GM12872 (cell line): Measurements from ENCODE around the gene GMDS.

Source experiments
- TF ChIP-seq, protein P1 (sequence below): IDR thresholded peaks from 3 replicates; pipeline ENCODE4 v1.5.1; 2011; ENCODE audit warnings: low read depth, mild to moderate bottlenecking, low read length, moderate library complexity; ENCODE audit not compliant: insufficient read depth

The GMDS gene

DNA sequence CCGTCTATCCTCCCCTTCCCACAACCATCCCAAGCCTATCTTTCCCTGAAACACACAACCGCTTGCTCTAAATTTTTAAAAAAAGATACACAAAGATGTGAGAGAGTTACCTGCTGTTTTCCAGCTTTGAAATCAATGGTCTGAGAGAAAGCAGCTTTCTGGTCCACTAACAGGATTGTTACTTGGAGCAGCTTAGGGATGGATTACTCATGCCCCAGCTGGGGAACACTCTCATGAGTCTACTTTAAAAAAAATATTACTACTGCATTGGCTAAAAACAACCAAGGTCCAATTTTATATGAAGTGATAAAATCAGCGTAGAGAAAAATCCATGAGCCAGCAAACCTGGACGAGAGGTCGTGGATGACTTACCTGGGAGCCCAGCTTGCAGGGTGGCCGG lies 665.3 kb downstream of the GMDS start:
- TF ChIP-seq, protein P1, sequence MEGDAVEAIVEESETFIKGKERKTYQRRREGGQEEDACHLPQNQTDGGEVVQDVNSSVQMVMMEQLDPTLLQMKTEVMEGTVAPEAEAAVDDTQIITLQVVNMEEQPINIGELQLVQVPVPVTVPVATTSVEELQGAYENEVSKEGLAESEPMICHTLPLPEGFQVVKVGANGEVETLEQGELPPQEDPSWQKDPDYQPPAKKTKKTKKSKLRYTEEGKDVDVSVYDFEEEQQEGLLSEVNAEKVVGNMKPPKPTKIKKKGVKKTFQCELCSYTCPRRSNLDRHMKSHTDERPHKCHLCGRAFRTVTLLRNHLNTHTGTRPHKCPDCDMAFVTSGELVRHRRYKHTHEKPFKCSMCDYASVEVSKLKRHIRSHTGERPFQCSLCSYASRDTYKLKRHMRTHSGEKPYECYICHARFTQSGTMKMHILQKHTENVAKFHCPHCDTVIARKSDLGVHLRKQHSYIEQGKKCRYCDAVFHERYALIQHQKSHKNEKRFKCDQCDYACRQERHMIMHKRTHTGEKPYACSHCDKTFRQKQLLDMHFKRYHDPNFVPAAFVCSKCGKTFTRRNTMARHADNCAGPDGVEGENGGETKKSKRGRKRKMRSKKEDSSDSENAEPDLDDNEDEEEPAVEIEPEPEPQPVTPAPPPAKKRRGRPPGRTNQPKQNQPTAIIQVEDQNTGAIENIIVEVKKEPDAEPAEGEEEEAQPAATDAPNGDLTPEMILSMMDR = no peak

DNA sequence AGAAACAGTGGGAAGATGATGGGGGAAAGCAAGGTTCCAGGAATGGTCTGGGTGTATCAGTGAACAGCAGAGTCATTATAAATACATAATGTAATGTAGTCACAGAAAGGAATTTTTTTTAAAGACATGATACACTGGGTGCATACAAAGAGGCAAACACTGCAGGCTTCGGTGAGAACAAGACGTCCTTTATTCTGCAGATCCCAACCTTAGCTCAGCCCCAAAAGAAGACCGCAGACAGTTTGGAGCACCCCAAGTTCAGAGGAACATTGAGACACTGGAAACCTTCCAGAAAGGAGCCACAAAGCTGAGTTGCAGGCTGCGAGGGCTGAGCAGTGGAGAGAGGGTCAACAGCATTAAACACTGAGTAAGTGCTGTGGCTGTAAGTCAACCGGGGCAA lies 666.3 kb downstream of the GMDS start:
- TF ChIP-seq, protein P1 = no peak

DNA sequence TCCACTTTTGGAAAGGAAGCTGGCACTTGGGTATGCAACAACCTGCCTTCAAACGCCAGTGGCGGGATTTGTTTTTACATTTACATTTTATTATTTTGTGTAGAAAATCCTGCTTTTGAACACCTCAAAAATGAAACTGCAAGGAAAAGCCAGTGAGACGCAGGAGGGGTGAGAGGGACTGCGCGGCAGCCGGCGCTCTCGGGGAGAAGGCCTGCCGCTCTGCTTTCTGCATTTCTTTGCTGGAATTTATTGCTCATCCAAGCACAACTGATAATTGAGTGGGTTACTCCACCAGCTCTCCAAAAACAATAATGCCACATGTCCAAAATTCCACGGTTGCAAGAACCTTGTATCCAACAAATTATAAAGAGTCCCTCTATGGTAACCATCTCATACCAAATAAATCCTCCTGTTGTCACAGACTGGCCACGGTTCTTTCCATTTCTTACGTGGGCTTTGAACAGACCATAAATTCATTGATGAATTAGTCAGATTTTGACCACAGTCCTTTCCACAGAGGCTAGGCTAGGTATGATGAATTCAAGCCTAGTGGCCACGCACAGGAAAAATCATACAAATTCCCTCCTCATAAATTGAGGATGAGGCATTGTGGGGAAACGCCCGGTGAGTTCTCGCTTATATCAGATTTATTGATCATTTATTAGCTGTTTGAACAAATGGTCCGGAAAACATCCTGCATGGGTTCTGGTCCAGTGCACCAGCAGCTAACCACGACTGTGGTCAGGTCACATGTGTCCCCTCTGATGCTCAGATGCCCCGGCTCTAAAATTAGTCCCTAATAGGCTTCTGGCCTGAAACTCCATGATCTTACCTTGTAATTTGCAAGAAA lies 667.3 kb downstream of the GMDS start:
- TF ChIP-seq, protein P1 = no peak

DNA sequence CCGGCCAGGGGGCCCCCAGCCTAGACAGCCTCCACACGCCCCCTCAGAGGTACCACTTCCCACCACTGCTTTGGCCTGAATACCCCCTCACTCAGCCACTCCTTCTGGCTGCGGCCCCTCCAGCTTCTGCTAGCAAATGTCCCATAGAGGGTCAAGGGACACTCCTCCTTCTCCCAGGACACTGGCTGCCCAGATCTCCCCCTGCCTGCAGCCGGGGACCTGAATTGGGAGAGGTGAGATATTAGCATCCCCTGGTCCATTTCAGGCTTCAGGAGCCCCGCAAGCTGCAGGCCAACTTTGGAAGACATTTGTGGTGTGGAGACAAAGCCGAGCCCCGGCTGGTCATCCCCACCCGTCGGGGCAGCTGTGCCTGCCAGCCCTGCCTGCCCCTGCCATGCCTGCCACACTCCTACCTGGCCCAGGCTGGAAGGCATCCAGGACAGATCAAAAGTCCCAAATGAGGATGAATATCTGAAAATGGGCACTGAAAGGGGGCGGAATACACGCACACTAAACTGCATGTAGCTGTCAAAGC lies 668.2 kb downstream of the GMDS start:
- TF ChIP-seq, protein P1 = no peak

DNA sequence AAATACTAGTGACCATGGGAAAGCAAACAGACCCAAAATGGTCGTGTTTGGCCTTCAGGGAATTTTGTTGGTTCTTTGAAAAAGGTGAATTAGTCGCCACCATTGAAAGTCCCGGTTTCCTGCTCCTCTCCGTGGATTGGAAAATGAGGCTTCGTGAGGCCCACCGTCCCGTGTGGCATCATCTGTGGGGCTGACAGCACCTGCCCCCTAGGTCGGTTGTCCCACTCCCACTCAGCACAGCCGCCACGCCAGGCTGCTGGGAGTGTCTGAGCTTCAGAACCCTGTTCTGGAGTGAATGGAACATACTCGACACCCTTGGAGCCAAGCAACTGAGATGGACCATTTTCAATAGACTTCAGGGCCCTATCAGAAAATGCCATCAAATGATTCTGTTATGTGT lies 668.7 kb downstream of the GMDS start:
- TF ChIP-seq, protein P1 = no peak

DNA sequence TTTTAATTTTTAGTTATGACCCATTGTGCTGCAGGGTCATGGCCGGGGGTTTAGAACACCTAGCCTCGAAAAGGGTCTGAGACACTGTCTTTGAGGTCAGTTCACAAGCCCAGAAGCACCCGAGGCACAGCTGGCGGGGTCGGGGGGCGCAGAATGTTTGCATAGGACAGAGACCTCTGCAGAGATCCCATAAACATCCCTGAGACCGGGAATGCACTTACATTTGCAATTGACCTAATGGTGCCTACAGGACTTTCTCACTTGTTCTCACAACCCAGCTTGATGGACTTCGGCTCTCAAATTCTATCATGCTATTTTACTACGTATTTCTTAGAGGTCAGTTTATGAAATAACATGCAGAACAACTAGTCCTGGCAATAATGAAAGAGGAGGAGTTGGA lies 669.2 kb downstream of the GMDS start:
- TF ChIP-seq, protein P1 = no peak

DNA sequence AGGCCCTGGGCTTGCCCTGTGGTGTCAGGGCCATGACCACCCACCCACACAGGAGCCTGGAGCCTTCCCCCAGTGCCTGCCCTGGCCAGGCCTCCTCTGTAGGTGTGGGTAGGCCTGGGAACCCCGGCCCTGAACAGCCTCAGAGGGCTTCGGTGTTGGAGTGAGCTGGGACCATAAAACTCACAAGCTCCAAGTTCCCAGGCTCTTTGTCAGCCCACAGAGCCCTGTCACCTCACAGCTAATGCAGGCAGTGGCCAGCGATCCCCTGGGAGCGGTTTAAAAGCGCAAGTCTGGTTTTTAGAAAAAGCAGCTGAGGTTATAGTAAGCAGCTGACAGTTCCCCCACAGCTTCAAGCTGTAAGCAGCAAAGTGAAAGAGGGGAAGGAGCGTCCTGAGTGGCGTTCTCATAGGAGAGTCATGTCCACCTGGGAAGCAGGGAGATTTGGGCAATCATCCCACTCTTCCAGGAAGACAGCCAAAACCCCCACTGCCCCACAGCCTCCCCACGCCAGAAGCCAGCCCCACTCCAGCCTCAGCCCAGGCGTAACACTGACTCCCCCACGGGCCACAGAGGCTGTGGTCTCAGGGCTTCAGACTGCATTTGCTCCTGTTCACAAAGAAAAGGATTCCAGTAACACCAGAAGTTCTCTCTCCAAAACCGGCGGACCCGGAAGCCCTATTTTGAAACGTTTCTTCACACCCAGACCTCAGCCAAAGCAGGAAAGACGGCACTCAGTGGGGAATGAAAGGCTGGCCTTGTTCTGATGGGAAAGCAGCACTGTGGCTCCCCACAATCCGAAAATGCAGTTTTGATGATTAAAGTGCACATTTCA lies 670.0 kb downstream of the GMDS start:
- TF ChIP-seq, protein P1 = no peak
